Fibroblast of mammary gland (primary cell): ENCODE data around the gene RBM38.

Source experiments
- DNase-seq: peaks from one replicate; pipeline ENCODE4 v3.0.0-alpha.2; 2010; ENCODE audit warnings: low read depth
- H3K4me3 ChIP-seq: 2 replicates; pipeline ENCODE4 v1.5.1; 2011; ENCODE audit warnings: low read depth, mild to moderate bottlenecking, low read length, moderate library complexity; ENCODE audit not compliant: control insufficient read depth
- TF ChIP-seq, protein P1 (sequence below): conservative IDR thresholded peaks from 2 replicates; pipeline ENCODE4 v1.5.1; 2011; ENCODE audit warnings: low read depth, low read length, inconsistent platforms; ENCODE audit not compliant: control insufficient read depth, insufficient read depth

RBM38 gene

DNA sequence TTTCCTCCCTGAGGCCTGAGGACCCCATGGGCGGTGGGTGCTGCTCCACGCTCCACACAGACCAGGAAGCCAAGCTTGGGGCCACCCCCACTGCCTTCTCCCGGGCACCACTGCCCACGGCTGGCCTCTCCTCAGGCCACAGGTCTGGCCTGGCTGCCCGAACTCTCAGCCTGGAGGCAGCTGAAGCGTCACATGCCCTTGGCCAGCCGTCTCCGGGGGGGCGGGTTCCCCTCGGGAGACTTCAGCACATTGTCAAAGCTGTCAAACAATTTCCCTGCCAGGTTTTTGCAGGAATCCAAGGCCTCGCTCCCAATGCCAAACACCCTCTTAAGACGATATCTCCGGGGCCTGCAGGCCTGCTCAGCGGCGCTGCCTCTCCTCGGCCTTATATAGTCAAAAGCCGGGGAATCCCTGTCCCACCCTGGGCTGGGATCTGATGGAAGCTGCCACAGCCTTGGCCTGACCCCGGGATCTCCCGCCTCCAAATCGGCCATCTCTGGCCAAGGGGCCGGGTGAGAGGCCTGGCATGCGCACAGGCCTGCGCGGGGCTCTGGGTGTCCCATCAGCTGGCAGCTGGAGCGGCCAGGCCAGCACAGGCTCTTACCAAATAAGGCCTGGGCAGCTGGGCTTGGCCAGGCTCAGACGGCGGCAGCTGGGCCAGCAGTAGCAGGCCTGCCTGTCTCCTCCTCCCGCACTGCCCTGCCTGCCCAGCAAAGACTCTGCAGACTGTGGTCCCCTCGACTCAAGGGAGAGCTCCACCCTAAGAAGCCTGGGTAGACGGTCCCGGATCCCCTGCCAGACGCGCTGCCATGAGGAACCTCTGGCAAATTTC lies 49.7 kb downstream of the RBM38 start:
- TF ChIP-seq, protein P1, sequence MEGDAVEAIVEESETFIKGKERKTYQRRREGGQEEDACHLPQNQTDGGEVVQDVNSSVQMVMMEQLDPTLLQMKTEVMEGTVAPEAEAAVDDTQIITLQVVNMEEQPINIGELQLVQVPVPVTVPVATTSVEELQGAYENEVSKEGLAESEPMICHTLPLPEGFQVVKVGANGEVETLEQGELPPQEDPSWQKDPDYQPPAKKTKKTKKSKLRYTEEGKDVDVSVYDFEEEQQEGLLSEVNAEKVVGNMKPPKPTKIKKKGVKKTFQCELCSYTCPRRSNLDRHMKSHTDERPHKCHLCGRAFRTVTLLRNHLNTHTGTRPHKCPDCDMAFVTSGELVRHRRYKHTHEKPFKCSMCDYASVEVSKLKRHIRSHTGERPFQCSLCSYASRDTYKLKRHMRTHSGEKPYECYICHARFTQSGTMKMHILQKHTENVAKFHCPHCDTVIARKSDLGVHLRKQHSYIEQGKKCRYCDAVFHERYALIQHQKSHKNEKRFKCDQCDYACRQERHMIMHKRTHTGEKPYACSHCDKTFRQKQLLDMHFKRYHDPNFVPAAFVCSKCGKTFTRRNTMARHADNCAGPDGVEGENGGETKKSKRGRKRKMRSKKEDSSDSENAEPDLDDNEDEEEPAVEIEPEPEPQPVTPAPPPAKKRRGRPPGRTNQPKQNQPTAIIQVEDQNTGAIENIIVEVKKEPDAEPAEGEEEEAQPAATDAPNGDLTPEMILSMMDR: no peak
- no peak overlapping the region for H3K4me3 ChIP-seq
- peak; percentile 33 for DNase-seq

DNA sequence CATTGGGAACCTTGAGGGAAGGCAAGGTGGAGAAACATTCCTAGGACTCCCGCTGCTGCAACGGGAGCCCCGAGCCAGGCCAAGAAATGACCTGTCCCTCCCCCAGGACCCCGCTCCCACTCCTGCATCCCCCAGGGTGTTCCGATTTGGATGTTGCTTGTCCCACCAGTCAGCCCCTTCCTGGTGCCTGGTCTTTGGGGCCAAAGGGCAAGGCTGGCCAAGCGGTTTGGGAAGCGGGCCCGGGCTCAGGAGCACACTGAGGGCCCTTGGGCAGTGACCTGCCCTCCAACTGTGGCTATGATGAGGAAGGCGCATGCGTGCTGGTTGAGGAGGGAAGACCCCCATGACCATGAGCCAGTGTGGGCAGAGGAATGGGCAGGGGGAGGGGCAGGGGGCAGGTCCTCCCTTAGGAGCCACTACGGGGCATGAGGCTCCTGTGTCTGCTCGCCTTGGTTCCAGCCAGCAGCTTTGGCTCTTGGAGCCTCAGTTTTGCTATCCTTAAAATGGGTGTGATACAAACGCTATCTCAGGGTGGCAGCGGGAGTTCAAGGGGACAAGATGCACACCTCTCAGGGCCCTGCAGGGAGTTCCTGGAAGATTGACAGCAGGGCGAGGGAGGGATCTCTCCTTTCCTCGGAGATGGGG lies 50.4 kb downstream of the RBM38 start:
- no peak overlapping the region for H3K4me3 ChIP-seq
- no peak for DNase-seq
- TF ChIP-seq, protein P1: no peak

DNA sequence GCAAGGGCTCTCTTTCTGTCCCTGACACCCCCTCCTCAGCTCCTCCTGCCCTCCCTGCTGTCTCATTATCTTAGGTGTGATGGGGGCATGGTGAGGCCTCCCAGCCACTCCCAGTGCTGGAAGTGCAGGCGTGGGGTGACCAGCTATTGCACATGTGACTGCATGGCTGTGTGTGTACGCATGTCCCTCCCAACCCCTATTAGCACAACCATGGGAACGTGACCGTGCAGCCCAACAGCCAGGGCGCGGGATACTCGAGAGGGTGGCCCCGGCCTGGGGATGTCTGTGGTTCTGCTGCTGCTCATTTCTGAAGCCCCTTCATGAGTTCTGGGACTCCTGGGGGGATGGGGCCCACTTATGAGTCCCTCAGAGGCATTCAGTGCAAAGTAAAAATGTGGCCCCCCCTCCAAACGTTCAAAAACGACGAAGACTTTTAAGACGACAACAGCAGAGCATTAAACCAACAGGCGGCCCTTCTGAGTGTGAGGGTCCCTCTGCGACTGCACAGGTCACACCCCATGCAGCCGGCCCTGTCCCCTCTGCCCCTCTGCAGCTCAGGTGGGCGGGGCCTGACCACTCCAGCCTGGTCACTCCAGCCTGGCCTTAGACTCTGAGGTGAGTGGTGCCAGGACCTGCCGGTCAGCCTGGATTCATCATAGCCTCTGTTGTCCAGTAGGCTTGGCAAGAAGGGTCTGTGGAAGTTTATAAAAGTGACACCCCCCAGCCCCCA lies 51.1 kb downstream of the RBM38 start:
- TF ChIP-seq, protein P1: no peak
- H3K4me3 ChIP-seq: no peak overlapping the region
- DNase-seq: no peak

DNA sequence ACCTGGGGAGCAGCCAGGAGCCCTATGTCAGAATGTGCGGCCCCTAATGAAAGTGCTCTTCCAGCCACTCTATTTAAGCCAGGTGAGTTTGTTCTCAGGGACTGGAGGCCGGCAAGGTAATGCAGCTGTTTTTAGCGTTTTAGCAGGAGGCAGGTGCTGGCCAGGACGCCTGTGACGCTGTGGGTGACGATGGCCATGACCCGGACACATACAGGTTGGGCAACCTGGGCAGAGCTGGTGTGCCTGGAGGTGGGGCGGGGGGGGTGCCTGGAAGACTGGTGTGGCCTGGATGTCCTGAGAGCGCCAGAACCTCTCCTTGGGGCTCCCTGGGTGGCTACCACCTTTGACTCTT lies 51.7 kb downstream of the RBM38 start:
- no peak for DNase-seq
- H3K4me3 ChIP-seq: no peak overlapping the region
- TF ChIP-seq, protein P1: no peak

DNA sequence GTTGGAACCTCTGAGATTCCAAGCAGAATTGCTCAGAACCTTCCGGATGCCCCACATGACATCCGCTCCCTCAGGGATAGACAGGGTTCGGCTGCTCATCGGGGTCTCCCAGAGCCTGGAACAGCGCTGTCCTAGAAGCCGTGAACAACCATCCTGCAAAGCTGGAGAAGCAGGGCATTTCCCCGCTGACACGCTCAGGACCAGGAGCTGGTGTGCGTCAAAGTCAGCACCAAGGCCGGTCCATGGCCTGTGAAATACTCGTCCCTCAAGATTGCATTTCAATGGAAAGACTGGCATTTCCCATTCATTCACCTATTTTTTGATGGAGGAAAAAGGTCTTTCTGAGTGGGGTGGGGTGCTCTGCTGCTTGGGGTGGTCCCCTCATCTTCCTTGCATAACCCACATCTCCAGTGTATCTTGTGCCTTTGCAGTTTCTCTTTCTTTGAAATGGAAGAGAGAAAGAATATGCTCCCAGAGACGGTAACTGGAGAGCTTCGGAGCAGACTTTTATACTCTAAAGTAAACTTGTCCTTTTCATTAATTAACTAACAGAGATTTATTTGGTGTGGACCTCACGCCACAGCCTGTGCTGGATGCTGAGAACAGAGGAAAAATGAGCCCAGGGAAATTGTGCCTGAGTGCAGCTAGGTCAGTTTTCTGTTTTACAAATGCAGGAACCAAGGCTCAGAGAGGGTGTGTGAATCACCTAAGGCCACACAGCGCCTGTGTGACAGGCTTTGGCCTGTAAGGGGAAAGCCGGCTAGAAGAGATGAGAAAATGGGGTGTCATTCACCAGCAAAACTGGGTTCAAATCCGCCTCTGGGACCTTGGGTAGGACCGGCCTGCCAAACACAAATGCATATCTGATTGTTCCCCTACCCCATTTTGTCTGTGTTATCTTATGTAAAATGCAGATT lies 52.4 kb downstream of the RBM38 start:
- no peak for DNase-seq

More for the DNA sequence above, 52.4 kb downstream of the RBM38 start:
- TF ChIP-seq, protein P1: no peak
- no peak overlapping the region for H3K4me3 ChIP-seq
